CD14-positive monocyte (primary cell): ENCODE measurements around the gene PKIB. TPM values are rescaled to one million over a fixed set of nuclear protein-coding genes. Genes with fewer than 3 reads are reported as not detected.

Experiments
- DNase-seq, 3 donors: peaks; one replicate each; pipeline ENCODE4 v3.0.0-alpha.2; 2011 to 2022
- H2AFZ ChIP-seq: 2 replicates; pipeline ENCODE4 v1.6.0; 2012; ENCODE audit warnings: mild to moderate bottlenecking, low read depth, low read length, inconsistent platforms; ENCODE audit not compliant: insufficient read depth, poor library complexity, severe bottlenecking
- H3K27ac ChIP-seq, 2 donors: 1 replicate in 1 of 2; 2 replicates in 1 of 2; pipeline ENCODE4 v1.5.1; 2012 to 2013; ENCODE audit warnings: low read length in 2 of 2, control low read depth in 1 of 2, inconsistent platforms in 1 of 2, low read depth in 1 of 2, mild to moderate bottlenecking in 1 of 2
- H3K27me3 ChIP-seq, 2 donors: one replicate each; pipeline versions ENCODE4 v1.6.0 to v1.6.1; 2011 to 2013; ENCODE audit warnings: low read length in 2 of 2; ENCODE audit not compliant: control insufficient read depth in 2 of 2, insufficient read depth in 2 of 2
- H3K36me3 ChIP-seq, 2 donors: replicated peaks in 1 of 2; 1 replicate in 1 of 2; 2 replicates in 1 of 2; pipeline versions ENCODE4 v1.5.1 to v1.6.1; 2012 to 2013; ENCODE audit warnings: low read length in 2 of 2, control low read depth in 1 of 2, inconsistent platforms in 1 of 2, mild to moderate bottlenecking in 1 of 2; ENCODE audit not compliant: insufficient read depth in 2 of 2, control insufficient read depth in 1 of 2
- H3K4me1 ChIP-seq, 2 donors: 1 replicate in 1 of 2; 2 replicates in 1 of 2; pipeline versions ENCODE4 v1.5.1 to v1.6.1; 2012 to 2013; ENCODE audit warnings: low read length in 2 of 2, control low read depth in 1 of 2, inconsistent platforms in 1 of 2, mild to moderate bottlenecking in 1 of 2, moderate library complexity in 1 of 2; ENCODE audit not compliant: insufficient read depth in 2 of 2, control insufficient read depth in 1 of 2
- H3K4me2 ChIP-seq: replicated peaks from 2 replicates; pipeline ENCODE3; 2012; ENCODE audit warnings: low read length, moderate library complexity, mild to moderate bottlenecking; ENCODE audit not compliant: poor library complexity, severe bottlenecking; ENCODE audit errors: extremely low read depth
- H3K4me3 ChIP-seq, 3 experiments: fragments of 200-600 bp in 1 of 3; sonication (generic) in 1 of 3; replicated peaks in 1 of 3; 1 replicate in 2 of 3; 2 replicates in 1 of 3; pipeline ENCODE4 v1.5.1; 2011 to 2013; ENCODE audit warnings: low read length in 3 of 3, mild to moderate bottlenecking in 3 of 3, control low read depth in 2 of 3, low read depth in 2 of 3, inconsistent platforms in 1 of 3, moderate library complexity in 1 of 3
- H3K79me2 ChIP-seq: 2 replicates; pipeline ENCODE4 v1.6.0; 2012; ENCODE audit warnings: mild to moderate bottlenecking, control low read depth, inconsistent platforms, low read length, moderate library complexity; ENCODE audit not compliant: insufficient read depth
- H3K9ac ChIP-seq: 2 replicates; pipeline ENCODE4 v1.6.0; 2017; ENCODE audit warnings: low read length, mild to moderate bottlenecking; ENCODE audit not compliant: insufficient read depth, poor library complexity, severe bottlenecking
- H3K9me3 ChIP-seq, 2 donors: replicated peaks in 1 of 2; 1 replicate in 1 of 2; 2 replicates in 1 of 2; pipeline versions ENCODE4 v1.5.1 to v1.6.1; 2012 to 2013; ENCODE audit warnings: low read length in 2 of 2, control low read depth in 1 of 2; ENCODE audit not compliant: control insufficient read depth in 1 of 2, insufficient read depth in 1 of 2
- H4K20me1 ChIP-seq: 2 replicates; pipeline ENCODE4 v1.6.0; 2012; ENCODE audit warnings: mild to moderate bottlenecking, low read length, control low read depth, moderate library complexity; ENCODE audit not compliant: insufficient read depth
- H3K27ac Mint-ChIP-seq, 7 donors: one replicate each; pipeline ENCODE4 v1.8.0; 2020; ENCODE audit warnings: mild to moderate bottlenecking in 7 of 7, mixed read lengths in 7 of 7, moderate library complexity in 6 of 7, inconsistent platforms in 2 of 7
- H3K27me3 Mint-ChIP-seq, 3 donors: one replicate each; pipeline ENCODE4 v1.8.0; 2021 to 2022; ENCODE audit warnings: low read depth in 3 of 3, mild to moderate bottlenecking in 3 of 3, mixed read lengths in 3 of 3, moderate library complexity in 3 of 3, inconsistent platforms in 1 of 3
- H3K36me3 Mint-ChIP-seq, 2 donors: one replicate each; pipeline ENCODE4 v1.8.0; 2020; ENCODE audit warnings: mixed read lengths in 2 of 2, inconsistent platforms in 1 of 2, mild to moderate bottlenecking in 1 of 2
- H3K4me1 Mint-ChIP-seq: one replicate; pipeline ENCODE4 v1.8.0; 2020; ENCODE audit warnings: mild to moderate bottlenecking, mixed read lengths
- H3K4me3 Mint-ChIP-seq, 2 donors: one replicate each; pipeline ENCODE4 v1.8.0; 2020; ENCODE audit warnings: mild to moderate bottlenecking in 2 of 2, mixed read lengths in 2 of 2, moderate library complexity in 1 of 2
- H3K9me3 Mint-ChIP-seq, 7 donors: one replicate each; pipeline ENCODE4 v1.8.0; 2020 to 2022; ENCODE audit warnings: mixed read lengths in 7 of 7, mild to moderate bottlenecking in 6 of 7, moderate library complexity in 6 of 7, inconsistent platforms in 2 of 7
- CTCF ChIP-seq: fragments of 200-600 bp; IDR thresholded peaks from one replicate; pipeline ENCODE4 v1.8.0; 2022; ENCODE audit warnings: antibody characterized with exemption, mild to moderate bottlenecking
- WGBS: methylation state at CpG from one replicate; pipeline ENCODE4 v1.1.5; 2013; ENCODE audit warnings: missing lambda C conversion rate; ENCODE audit not compliant: insufficient coverage; 5-methylcytosine and 5-hydroxymethylcytosine counted together
- intact Hi-C, 2 donors: fragments of 100-400 bp; cut with micrococcal nuclease; formaldehyde crosslinking; loops; one replicate each; pipeline versions ENCODE4 v1.15.0 to v1.15.1; 2023
- polyA plus RNA-seq, 3 donors: library from polyadenylated mRNA; depleted of rRNA in 1 of 3; unstranded in 2 of 3; stranded (reverse) in 1 of 3; fragments of 300-500 nt in 2 of 3; fragments of >200 nt in 1 of 3; fragmentation: Illumina TruSeq in 2 of 3; gene quantifications; 1 replicate in 2 of 3; 2 replicates in 1 of 3; pipeline ENCODE4 v1.2.3, GENCODE V29; 2012 to 2021

PKIB gene
- polyA plus RNA-seq, 3 donors: 1.3 to 2.0 (median 1.4) TPM

- no peaks in the 10 kb centered on the region for H3K36me3 Mint-ChIP-seq
- H3K27me3 Mint-ChIP-seq: peaks cover 0 to 2% (median 0%) of the 10 kb centered on the region in 3 donors
- Histone ChIP-seq H4K20me1 (no peaks in the 10 kb centered on the region), H3K9me3 (no peaks in the 10 kb centered on the region), H3K27me3 (no peaks in the 10 kb centered on the region), H3K27ac (no peak overlapping the region), H3K9ac (no peak overlapping the region), H3K79me2 (no peaks in the 10 kb centered on the region), H3K36me3 (no peaks in the 10 kb centered on the region), H3K4me1 (no peaks in the 10 kb centered on the region), H2AFZ (no peak overlapping the region), H3K4me3 (no peak overlapping the region), H3K4me2 (no peak overlapping the region)
- no peaks in the 10 kb centered on the region for H3K4me1 Mint-ChIP-seq
- intact Hi-C loops: no loop called here
- H3K9me3 Mint-ChIP-seq: peaks cover 0 to 3% (median 0%) of the 10 kb centered on the region in 7 donors
- TF ChIP-seq CTCF: no peak
- no peak for DNase-seq
- no peak overlapping the region for H3K27ac Mint-ChIP-seq
- no peak overlapping the region for H3K4me3 Mint-ChIP-seq
Measured at GRCh38 chr6:122651604-122652003, 41.4 kb downstream of the PKIB start.

GRCh38 chr6:122652431-122652830 lies 42.2 kb downstream of the PKIB start:
- H3K4me1 ChIP-seq: no peaks in the 10 kb centered on the region
- peaks cover 0 to 2% (median 0%) of the 10 kb centered on the region in 3 donors for H3K27me3 Mint-ChIP-seq
- H3K9me3 ChIP-seq: no peaks in the 10 kb centered on the region
- H3K79me2 ChIP-seq: no peaks in the 10 kb centered on the region
- H4K20me1 ChIP-seq: no peaks in the 10 kb centered on the region
- no peak overlapping the region for H3K4me2 ChIP-seq
- intact Hi-C loops: no loop called here
- H3K27ac ChIP-seq: no peak overlapping the region
- no peak overlapping the region for H3K4me3 ChIP-seq
- no peak overlapping the region for H3K27ac Mint-ChIP-seq
- H3K9ac ChIP-seq: no peak overlapping the region
- no peaks in the 10 kb centered on the region for H3K27me3 ChIP-seq
- no peaks in the 10 kb centered on the region for H3K36me3 ChIP-seq
- no peaks in the 10 kb centered on the region for H3K4me1 Mint-ChIP-seq
- DNase-seq: no peak
- no peak overlapping the region for H3K4me3 Mint-ChIP-seq
- H3K9me3 Mint-ChIP-seq: peaks cover 0 to 3% (median 0%) of the 10 kb centered on the region in 7 donors
- TF ChIP-seq CTCF: no peak
- no peaks in the 10 kb centered on the region for H3K36me3 Mint-ChIP-seq
- no CpG with 5 or more reads among the region's 2 CpGs for WGBS
- H2AFZ ChIP-seq: no peak overlapping the region
